ENCODE results near the gene LRPPRC. TPM values are rescaled to one million over a fixed set of nuclear protein-coding genes. Genes with fewer than 3 reads are reported as not detected.
A peak's percentile ranks its signal among the peaks of the same experiment; 100 is the strongest.

The LRPPRC gene
- total and polyA plus RNA-seq, 9 of the 15 experiments (the other 6 are each of a cell fraction or from before 2014, with no cell fraction given), result 41.5 to 214 (median 138) TPM

DNA sequence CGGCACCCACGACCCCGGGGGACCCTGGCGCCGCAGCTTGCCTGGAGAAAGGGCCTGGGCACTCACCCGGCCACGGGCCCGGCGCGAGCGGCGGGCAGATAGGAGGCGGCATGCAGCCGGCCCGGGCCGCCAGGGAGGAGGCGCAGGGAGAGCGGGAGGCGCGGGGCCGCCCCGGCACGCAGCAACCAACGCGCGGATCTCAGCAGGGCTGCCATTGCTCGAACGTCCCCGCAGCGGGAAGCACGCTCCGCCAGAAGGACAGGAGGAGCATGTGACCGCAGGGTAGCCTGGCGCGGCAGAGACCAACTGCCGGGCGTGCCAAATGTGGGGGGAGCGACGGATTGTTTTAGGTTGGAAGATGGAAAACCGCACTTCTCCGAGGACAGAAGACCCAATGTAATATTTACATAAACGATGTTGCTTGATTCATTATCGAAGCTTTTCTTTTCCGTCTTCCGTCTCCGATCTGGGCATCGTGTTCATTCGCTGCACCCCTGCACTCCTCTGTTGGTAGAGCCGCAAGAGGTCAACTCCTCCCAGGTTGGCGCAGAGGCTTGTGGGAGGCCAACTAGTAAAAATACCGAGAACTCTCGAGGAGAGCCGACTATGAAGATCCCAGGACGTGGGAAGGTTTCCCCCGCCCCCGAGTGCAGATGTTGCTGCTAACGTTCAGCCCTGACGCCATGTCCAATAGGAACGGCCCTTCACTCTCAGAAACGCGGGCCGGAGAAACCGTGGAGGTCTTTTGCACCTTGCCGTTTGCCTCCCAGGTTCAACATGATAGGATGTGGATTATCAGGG lies at the start of gene LRPPRC (continued):
- peak; percentile 89 for TF ChIP-seq ASH1L (IDR thresholded peaks at IDR 0.05; ENCODE audit: borderline replicate concordance, low read depth, partially characterized antibody)
- TF ChIP-seq TRIM28 (IDR thresholded peaks at IDR 0.05), result no peak
- TF ChIP-seq SRF (CRISPR knock-in tag; IDR thresholded peaks at IDR 0.05), result no peak
- TF ChIP-seq MECOM (CRISPR knock-in tag; IDR thresholded peaks at IDR 0.05), result no peak
- TF ChIP-seq WHSC1 (IDR thresholded peaks at IDR 0.05; ENCODE audit: low read length), result no peak
- TF ChIP-seq NUFIP1 (IDR thresholded peaks at IDR 0.05; ENCODE audit: partially characterized antibody), result peak; percentile 91
- TF ChIP-seq, protein P1, sequence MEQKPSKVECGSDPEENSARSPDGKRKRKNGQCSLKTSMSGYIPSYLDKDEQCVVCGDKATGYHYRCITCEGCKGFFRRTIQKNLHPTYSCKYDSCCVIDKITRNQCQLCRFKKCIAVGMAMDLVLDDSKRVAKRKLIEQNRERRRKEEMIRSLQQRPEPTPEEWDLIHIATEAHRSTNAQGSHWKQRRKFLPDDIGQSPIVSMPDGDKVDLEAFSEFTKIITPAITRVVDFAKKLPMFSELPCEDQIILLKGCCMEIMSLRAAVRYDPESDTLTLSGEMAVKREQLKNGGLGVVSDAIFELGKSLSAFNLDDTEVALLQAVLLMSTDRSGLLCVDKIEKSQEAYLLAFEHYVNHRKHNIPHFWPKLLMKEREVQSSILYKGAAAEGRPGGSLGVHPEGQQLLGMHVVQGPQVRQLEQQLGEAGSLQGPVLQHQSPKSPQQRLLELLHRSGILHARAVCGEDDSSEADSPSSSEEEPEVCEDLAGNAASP (IDR thresholded peaks at IDR 0.05), result no peak
- TF ChIP-seq FOXA1 (IDR thresholded peaks at IDR 0.05; ENCODE audit: borderline replicate concordance), result no peak
- peak; percentile 86 for TF ChIP-seq ZFX (CRISPR knock-in tag; IDR thresholded peaks at IDR 0.05)
- TF ChIP-seq, protein P2, sequence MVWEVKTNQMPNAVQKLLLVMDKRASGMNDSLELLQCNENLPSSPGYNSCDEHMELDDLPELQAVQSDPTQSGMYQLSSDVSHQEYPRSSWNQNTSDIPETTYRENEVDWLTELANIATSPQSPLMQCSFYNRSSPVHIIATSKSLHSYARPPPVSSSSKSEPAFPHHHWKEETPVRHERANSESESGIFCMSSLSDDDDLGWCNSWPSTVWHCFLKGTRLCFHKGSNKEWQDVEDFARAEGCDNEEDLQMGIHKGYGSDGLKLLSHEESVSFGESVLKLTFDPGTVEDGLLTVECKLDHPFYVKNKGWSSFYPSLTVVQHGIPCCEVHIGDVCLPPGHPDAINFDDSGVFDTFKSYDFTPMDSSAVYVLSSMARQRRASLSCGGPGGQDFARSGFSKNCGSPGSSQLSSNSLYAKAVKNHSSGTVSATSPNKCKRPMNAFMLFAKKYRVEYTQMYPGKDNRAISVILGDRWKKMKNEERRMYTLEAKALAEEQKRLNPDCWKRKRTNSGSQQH (CRISPR knock-in tag; IDR thresholded peaks at IDR 0.05), result 0 out of 2 replicates have a peak, but pooled peaks have one; percentile 9
- no peak for TF ChIP-seq GABPB2 (CRISPR knock-in tag; conservative IDR thresholded peaks at IDR 0.05)
- no peak for TF ChIP-seq BRCA1 (IDR thresholded peaks at IDR 0.05)
- no peak for TF ChIP-seq BRCA1 (CRISPR knock-in tag; IDR thresholded peaks at IDR 0.05)
- peak; percentile 78 for TF ChIP-seq L3MBTL2 (IDR thresholded peaks at IDR 0.05)
- no peak for TF ChIP-seq ADNP (tag; IDR thresholded peaks at IDR 0.05)
- no peak; the same call in 1 of the 2 replicates for TF ChIP-seq NFIC (IDR thresholded peaks at IDR 0.05)
- peak; percentile 97 for TF ChIP-seq TBP (optimal IDR thresholded peaks at IDR 0.05; ENCODE audit: low read depth, low read length)

All from K562 (cell line).